ENCODE data around the gene ADIRF.

DNA sequence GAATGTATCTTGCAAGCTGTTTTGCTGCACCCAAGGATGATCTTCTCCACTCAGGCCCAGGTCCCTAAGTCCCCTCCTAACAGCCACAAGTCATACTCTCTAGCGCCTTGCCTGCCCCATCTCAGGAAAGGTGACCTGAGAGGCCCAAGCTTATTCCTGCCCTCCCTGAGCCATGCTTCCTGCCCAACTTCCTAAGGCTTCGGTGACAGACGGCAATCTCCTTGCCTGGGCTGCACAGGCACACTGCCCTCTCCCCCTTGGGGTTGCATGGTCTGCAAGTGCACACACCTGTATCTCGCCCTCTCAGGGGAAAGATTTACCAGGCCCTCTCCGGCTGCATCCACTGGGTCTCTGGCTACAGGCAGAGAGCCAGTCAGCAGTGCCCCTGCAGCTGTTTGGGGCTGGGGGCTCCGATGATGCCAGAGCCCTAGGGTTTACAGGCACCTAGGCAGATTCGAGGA lies 771 bp upstream of the ADIRF start:
- TF ChIP-seq, protein P1, sequence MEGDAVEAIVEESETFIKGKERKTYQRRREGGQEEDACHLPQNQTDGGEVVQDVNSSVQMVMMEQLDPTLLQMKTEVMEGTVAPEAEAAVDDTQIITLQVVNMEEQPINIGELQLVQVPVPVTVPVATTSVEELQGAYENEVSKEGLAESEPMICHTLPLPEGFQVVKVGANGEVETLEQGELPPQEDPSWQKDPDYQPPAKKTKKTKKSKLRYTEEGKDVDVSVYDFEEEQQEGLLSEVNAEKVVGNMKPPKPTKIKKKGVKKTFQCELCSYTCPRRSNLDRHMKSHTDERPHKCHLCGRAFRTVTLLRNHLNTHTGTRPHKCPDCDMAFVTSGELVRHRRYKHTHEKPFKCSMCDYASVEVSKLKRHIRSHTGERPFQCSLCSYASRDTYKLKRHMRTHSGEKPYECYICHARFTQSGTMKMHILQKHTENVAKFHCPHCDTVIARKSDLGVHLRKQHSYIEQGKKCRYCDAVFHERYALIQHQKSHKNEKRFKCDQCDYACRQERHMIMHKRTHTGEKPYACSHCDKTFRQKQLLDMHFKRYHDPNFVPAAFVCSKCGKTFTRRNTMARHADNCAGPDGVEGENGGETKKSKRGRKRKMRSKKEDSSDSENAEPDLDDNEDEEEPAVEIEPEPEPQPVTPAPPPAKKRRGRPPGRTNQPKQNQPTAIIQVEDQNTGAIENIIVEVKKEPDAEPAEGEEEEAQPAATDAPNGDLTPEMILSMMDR (IDR thresholded peaks at IDR 0.05 in 2 of 3, conservative IDR thresholded peaks at IDR 0.05 in 1 of 3; ENCODE audit: insufficient read depth in 2 of 3, low read depth in 1 of 3, low read length in 3 of 3): no peak
- no peak for TF ChIP-seq POLR2AphosphoS5 (IDR thresholded peaks at IDR 0.05; ENCODE audit: control insufficient read depth, insufficient read depth, low read depth, low read length)
- TF ChIP-seq GABPA (tag; conservative IDR thresholded peaks at IDR 0.05; ENCODE audit: low read depth): no peak
- no peak for TF ChIP-seq ZNF551 (CRISPR knock-in tag; IDR thresholded peaks at IDR 0.05)
- TF ChIP-seq, protein P2, sequence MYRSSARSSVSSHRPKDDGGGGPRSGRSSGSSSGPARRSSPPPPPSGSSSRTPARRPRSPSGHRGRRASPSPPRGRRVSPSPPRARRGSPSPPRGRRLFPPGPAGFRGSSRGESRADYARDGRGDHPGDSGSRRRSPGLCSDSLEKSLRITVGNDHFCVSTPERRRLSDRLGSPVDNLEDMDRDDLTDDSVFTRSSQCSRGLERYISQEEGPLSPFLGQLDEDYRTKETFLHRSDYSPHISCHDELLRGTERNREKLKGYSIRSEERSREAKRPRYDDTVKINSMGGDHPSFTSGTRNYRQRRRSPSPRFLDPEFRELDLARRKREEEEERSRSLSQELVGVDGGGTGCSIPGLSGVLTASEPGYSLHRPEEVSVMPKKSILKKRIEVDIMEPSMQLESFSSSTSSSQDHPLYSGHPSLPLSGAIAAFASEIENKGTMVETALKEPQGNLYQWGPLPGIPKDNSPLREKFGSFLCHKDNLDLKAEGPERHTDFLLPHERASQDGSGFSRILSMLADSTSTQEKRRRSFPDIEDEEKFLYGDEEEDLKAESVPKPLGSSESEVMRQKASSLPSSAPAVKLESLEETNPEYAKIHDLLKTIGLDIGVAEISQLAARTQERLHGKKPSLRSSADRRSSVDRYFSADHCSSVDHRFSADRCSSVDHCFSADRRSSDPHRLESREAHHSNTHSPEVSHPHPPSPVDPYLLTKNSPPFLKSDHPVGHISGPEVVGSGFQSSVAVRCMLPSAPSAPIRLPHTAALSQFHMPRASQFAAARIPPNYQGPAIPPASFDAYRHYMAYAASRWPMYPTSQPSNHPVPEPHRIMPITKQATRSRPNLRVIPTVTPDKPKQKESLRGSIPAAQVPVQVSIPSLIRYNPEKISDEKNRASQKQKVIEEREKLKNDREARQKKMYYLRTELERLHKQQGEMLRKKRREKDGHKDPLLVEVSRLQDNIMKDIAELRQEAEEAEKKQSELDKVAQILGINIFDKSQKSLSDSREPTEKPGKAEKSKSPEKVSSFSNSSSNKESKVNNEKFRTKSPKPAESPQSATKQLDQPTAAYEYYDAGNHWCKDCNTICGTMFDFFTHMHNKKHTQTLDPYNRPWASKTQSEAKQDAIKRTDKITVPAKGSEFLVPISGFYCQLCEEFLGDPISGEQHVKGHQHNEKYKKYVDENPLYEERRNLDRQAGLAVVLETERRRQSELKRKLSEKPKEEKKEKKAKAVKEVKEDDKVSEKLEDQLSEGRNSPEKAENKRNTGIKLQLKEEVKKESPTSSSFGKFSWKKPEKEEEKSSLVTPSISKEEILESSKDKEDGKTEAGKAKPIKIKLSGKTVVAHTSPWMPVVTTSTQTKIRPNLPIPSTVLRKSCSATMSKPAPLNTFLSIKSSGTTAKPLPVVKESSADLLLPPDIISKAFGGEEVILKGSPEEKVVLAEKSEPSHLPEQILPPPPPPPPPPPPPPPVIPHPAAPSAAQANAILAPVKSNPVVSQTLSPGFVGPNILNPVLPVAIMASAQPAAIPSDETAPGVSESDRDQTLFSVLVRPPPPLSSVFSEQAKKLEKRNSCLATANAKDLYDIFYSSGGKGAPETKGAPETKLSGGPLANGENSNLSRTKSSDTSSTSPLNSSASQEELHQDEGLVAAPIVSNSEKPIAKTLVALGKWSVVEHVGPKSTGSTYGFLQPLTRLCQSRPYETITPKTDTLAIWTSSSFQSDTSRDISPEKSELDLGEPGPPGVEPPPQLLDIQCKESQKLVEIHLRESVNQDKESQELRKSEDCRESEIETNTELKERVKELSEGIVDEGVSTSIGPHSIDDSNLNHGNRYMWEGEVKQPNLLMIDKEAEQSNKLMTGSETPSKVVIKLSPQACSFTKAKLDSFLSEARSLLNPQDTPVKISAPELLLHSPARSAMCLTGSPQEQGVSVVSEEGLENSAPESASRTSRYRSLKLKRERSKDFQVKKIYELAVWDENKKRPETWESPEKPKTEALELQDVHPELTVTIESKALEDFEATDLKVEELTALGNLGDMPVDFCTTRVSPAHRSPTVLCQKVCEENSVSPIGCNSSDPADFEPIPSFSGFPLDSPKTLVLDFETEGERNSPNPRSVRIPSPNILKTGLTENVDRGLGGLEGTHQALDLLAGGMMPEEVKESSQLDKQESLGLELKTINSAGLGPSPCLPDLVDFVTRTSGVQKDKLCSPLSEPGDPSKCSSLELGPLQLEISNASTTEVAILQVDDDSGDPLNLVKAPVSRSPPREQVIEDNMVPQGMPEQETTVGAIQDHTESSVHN (IDR thresholded peaks at IDR 0.05; ENCODE audit: borderline replicate concordance in 1 of 2, low read depth in 1 of 2): no peak

Data from K562 (cell line).